Fibroblast of mammary gland (primary cell): ENCODE measurements around the gene QSOX1.
A peak's percentile ranks its signal among the peaks of the same experiment; 100 is the strongest.

Experiments
- DNase-seq: peaks from one replicate; pipeline ENCODE4 v3.0.0-alpha.2; 2010; ENCODE audit warnings: low read depth
- H3K4me3 ChIP-seq: 2 replicates; pipeline ENCODE4 v1.5.1; 2011; ENCODE audit warnings: low read depth, mild to moderate bottlenecking, low read length, moderate library complexity; ENCODE audit not compliant: control insufficient read depth
- TF ChIP-seq, protein P1 (sequence below): conservative IDR thresholded peaks from 2 replicates; pipeline ENCODE4 v1.5.1; 2011; ENCODE audit warnings: low read depth, low read length, inconsistent platforms; ENCODE audit not compliant: control insufficient read depth, insufficient read depth

The QSOX1 gene

DNA sequence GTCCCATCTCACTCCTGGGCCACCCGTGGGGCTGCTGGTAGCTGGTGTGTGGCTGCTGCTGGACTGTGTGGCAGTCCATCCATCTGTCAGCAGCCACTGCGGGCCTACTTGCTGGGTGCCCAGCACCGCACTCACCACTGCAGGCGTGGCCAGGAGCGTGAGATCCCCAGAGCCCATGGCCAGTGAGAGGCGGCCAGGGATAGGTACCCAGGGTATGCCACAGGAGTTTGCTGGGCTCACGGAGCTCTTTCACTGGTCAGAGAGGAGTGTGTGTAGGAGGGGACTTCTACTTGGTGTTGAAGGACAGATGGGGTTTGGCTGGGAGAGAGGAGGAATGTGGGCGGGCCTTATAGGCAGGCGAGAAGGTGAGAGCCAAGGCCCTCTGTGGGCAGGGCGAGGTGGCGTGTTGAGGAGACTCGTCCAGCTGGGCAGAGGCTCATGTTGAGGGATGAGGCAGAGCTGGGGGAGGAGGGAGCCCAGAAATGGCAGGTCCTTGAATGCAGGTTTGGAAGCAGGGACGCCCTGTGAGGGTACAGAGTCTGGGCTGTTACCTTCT lies 15.0 kb downstream of the QSOX1 start:
- no peak for DNase-seq
- no peak overlapping the region for H3K4me3 ChIP-seq
- TF ChIP-seq, protein P1, sequence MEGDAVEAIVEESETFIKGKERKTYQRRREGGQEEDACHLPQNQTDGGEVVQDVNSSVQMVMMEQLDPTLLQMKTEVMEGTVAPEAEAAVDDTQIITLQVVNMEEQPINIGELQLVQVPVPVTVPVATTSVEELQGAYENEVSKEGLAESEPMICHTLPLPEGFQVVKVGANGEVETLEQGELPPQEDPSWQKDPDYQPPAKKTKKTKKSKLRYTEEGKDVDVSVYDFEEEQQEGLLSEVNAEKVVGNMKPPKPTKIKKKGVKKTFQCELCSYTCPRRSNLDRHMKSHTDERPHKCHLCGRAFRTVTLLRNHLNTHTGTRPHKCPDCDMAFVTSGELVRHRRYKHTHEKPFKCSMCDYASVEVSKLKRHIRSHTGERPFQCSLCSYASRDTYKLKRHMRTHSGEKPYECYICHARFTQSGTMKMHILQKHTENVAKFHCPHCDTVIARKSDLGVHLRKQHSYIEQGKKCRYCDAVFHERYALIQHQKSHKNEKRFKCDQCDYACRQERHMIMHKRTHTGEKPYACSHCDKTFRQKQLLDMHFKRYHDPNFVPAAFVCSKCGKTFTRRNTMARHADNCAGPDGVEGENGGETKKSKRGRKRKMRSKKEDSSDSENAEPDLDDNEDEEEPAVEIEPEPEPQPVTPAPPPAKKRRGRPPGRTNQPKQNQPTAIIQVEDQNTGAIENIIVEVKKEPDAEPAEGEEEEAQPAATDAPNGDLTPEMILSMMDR, result no peak

DNA sequence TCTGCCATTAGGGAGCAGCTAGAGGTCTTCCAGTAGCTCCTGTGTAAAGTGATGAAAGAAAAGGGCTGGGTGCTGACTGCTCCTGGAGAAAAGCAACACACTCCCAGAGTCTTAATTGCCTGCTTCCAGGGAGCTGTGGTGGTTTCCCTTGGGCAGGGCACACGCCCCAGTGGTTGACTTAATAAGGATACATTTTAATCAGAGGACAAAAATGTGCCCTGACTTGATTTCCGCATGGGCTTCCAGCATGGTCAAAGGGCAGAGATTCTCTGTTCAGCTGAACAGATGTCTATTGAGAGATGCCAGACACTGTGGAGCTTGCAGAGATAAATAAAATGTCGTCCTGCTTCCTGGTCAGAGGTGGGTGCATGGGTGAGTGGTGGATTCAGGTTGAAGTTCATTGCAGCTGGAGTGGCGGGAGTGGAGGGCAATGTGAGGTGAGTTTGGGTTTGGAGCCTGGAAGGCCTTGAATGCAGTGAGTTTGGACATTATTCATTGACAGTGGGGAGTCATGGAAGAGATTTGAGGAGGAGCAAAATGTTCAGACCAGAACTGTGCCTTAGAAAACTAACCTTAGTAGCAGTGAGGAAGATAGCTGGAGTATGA lies 16.0 kb downstream of the QSOX1 start:
- H3K4me3 ChIP-seq, result no peak overlapping the region

DNA sequence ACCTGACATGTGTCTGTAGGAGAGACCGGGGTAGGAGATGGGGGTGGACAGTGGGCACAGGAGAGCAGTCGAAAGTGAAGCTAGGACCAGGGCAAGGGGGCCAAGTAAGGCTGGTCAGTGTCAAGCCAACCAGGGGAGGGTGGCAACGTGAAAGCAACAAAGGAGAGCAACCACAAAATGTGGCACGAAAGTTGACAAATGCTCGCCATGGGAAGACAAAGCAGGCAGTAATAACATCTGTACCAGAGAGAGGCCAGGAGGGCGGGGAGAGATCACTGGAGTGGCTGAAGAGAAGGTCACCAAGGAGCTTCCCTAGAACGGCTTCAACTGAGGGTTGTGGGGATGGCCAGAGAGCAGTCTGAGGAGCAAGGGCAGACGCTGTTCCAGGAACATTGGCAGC lies 17.0 kb downstream of the QSOX1 start:
- no peak for DNase-seq
- TF ChIP-seq, protein P1, result no peak
- no peak overlapping the region for H3K4me3 ChIP-seq

More for the DNA sequence above, 16.0 kb downstream of the QSOX1 start:
- TF ChIP-seq, protein P1, result no peak
- DNase-seq, result no peak

DNA sequence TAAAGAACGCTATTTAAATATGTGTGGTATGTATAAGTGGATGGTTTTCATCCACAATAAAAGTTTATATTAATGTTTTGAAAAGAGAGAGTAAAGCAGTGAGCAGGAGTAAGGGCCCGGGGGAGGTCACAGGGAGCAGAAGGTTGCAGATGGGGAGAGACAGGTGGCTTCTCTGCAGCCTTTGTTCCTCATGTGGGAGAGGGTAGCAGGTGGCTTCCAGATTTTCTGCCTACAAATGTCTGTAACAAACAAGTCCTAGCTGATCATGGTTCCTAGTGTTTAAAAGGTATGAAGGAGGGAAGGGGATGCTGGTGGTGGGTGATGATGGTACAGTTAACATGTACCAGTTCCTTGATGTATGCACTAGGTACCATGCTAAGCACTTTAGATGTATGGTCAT lies 18.8 kb downstream of the QSOX1 start:
- no peak for DNase-seq
- H3K4me3 ChIP-seq, result no peak overlapping the region
- TF ChIP-seq, protein P1, result no peak

DNA sequence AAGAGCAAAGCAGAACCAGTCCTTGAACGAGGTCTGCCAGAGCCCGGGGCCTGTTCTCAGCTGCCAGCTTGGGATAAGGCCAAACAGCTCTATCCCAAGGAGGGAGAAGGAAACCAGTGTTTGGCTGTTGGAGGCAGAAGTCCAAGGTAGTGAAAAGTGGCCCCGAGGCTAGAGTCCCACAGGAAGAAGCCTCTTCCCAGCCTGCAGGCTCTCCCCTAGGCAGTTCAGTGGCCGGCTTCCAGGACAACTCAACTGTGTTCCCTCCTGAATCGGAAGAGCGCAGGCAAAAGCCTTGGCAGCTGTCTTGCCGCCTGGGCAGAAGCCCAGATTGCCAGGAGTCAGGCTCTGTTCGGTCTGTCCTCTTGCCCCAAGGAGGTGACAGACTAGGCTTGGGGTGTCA lies 19.3 kb downstream of the QSOX1 start:
- peak; percentile 43 for DNase-seq
- TF ChIP-seq, protein P1, result no peak
- no peak overlapping the region for H3K4me3 ChIP-seq

DNA sequence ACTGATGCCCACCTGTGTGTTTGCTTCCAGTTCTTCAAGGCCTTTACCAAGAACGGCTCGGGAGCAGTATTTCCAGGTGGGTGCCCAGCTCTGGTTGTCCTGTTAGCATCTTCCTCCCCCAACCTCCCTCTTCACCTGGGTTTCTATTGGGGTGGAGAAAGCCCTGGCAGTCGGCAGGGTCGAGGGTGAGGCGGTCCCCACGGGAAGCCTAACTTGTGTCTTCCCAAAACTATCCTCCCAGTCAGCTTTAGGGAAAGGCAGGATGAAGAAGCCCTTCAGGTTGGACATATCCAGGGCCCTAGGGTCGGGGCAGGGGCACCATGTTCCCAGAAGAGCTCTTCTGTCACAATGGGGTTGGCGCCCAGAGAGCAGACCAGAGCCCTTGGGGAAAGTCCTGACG lies 20.6 kb downstream of the QSOX1 start:
- TF ChIP-seq, protein P1, result no peak
- H3K4me3 ChIP-seq, result no peak overlapping the region
- DNase-seq, result no peak
